ENCODE results near the gene PSENEN. TPM values are rescaled to one million over a fixed set of nuclear protein-coding genes. Genes with fewer than 3 reads are reported as not detected.

The PSENEN gene
- total and polyA plus RNA-seq, 2 donors from 2014 or later, result 84.0 to 185 TPM

DNA sequence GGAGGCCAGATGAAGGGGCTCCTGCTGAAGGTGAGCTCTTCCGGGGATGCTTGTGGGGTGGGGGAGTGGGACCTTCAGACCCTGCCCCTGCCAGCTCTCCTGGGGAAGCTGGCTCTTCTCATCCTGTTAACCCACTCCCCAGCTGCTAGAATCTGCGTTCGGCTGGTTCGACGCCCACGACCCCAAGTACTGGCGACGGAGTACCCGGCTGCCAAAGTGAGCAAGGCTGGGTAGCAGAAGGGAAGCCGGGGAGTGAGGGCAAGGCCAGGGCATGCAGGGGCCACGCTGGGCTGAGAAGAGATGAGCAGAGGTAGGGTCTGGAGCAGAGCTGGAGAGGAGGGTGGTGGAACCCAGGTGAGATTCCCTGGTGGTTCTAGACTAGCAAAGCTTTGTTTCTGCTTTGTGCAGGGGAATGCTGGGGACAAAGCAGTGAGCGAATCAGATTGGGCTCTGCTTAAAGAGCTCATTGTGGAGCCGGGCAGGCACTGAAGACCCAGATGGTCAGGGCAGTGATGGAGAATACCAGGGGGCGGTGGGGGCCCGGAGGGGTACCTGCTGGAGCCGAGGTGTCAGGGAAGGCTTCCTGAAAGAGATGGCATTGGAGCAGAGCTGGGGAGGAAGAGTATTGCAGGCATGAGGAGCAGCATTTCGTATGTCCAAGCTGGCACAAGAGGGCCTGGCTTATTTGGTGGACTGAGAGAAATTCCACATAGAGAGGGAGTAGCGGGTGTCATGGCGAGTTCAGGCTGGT, 17.3 kb upstream of the PSENEN start:
- H3K9ac ChIP-seq (ENCODE audit: low read length in 3 of 3), result no peak overlapping the region
- TF ChIP-seq, protein P1, sequence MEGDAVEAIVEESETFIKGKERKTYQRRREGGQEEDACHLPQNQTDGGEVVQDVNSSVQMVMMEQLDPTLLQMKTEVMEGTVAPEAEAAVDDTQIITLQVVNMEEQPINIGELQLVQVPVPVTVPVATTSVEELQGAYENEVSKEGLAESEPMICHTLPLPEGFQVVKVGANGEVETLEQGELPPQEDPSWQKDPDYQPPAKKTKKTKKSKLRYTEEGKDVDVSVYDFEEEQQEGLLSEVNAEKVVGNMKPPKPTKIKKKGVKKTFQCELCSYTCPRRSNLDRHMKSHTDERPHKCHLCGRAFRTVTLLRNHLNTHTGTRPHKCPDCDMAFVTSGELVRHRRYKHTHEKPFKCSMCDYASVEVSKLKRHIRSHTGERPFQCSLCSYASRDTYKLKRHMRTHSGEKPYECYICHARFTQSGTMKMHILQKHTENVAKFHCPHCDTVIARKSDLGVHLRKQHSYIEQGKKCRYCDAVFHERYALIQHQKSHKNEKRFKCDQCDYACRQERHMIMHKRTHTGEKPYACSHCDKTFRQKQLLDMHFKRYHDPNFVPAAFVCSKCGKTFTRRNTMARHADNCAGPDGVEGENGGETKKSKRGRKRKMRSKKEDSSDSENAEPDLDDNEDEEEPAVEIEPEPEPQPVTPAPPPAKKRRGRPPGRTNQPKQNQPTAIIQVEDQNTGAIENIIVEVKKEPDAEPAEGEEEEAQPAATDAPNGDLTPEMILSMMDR (IDR thresholded peaks at IDR 0.05; ENCODE audit: borderline replicate concordance, extremely low read depth, insufficient read depth), result no peak
- no peaks in the 10 kb centered on the region for H3K27me3 ChIP-seq (ENCODE audit: control insufficient read depth, insufficient read depth, low read length)
- peaks cover 5 to 89% (median 53%) of the 10 kb centered on the region in 3 donors for H3K36me3 ChIP-seq (ENCODE audit: control insufficient read depth in 2 of 3, insufficient read depth in 3 of 3, low read length in 3 of 3)
- no peak overlapping the region for H3K4me3 ChIP-seq (ENCODE audit: low read length in 3 of 3)
- no peaks in the 10 kb centered on the region for H3K9me3 ChIP-seq (ENCODE audit: control insufficient read depth in 2 of 3, insufficient read depth in 1 of 3, low read length in 3 of 3)
- FAIRE-seq (no peak), DNase-seq (no peak)
- no peak overlapping the region for H3K27ac ChIP-seq (ENCODE audit: low read depth in 2 of 2, low read length in 2 of 2)
- no peaks in the 10 kb centered on the region for H3K4me1 ChIP-seq (ENCODE audit: control insufficient read depth in 2 of 3, insufficient read depth in 2 of 3, low read depth in 1 of 3, low read length in 3 of 3)
- intact Hi-C loops (cut with DNase I), result no loop called here

DNA sequence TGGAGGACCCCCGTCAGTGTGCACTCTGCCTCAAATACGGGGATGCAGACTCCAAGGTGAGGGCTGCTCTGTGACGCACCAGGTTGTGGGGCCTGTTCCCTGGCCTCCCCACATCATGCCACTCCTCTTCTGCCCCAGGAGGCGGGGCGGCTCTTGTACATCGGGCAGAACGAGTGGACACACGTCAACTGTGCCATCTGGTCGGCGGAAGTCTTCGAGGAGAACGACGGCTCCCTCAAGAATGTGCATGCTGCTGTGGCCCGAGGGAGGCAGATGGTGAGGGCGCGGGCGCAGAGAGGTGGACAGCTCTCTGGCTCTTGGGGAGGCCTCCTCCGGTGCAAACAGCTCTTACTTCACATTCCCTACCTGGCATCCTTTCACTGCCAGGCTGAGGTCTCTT, 16.4 kb upstream of the PSENEN start:
- no peak for FAIRE-seq
- Histone ChIP-seq H3K27ac (ENCODE audit: low read depth in 2 of 2, low read length in 2 of 2) (no peak overlapping the region), H3K4me3 (ENCODE audit: low read length in 3 of 3) (no peak overlapping the region), H3K4me1 (ENCODE audit: control insufficient read depth in 2 of 3, insufficient read depth in 2 of 3, low read depth in 1 of 3, low read length in 3 of 3) (no peaks in the 10 kb centered on the region), H3K9ac (ENCODE audit: low read length in 3 of 3) (no peak overlapping the region), H3K36me3 (ENCODE audit: control insufficient read depth in 2 of 3, insufficient read depth in 3 of 3, low read length in 3 of 3) (peaks cover 5 to 85% (median 50%) of the 10 kb centered on the region in 3 donors), H3K27me3 (ENCODE audit: control insufficient read depth, insufficient read depth, low read length) (no peaks in the 10 kb centered on the region), H3K9me3 (ENCODE audit: control insufficient read depth in 2 of 3, insufficient read depth in 1 of 3, low read length in 3 of 3) (no peaks in the 10 kb centered on the region)
- intact Hi-C loops (cut with DNase I), result no loop called here
- TF ChIP-seq, protein P1 (IDR thresholded peaks at IDR 0.05; ENCODE audit: borderline replicate concordance, extremely low read depth, insufficient read depth), result no peak
- no peak for DNase-seq

DNA sequence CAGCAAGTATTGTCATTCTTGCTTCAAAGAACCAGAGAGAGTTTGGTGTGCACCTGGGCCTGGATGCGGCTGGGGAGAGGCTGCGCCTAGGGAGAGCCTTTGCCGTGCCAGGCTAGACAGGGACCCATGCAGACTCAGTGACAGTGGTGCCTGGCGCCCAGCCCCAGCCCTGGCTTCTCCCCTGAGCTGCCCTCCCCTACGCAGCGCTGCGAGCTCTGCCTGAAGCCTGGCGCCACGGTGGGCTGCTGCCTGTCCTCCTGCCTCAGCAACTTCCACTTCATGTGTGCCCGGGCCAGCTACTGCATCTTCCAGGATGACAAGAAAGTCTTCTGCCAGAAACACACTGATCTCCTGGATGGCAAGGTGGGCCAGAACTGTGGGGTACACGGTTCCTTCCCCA, 15.7 kb upstream of the PSENEN start:
- DNase-seq, result no peak
- intact Hi-C loops (cut with DNase I), result no loop called here
- Histone ChIP-seq H3K9me3 (ENCODE audit: control insufficient read depth in 2 of 3, insufficient read depth in 1 of 3, low read length in 3 of 3) (no peaks in the 10 kb centered on the region), H3K27me3 (ENCODE audit: control insufficient read depth, insufficient read depth, low read length) (no peaks in the 10 kb centered on the region), H3K27ac (ENCODE audit: low read depth in 2 of 2, low read length in 2 of 2) (no peak overlapping the region), H3K9ac (ENCODE audit: low read length in 3 of 3) (no peak overlapping the region), H3K36me3 (ENCODE audit: control insufficient read depth in 2 of 3, insufficient read depth in 3 of 3, low read length in 3 of 3) (peaks cover 5 to 80% (median 46%) of the 10 kb centered on the region in 3 donors), H3K4me3 (ENCODE audit: low read length in 3 of 3) (no peak overlapping the region), H3K4me1 (ENCODE audit: control insufficient read depth in 2 of 3, insufficient read depth in 2 of 3, low read depth in 1 of 3, low read length in 3 of 3) (no peaks in the 10 kb centered on the region)
- no peak for FAIRE-seq
- TF ChIP-seq, protein P1 (IDR thresholded peaks at IDR 0.05; ENCODE audit: borderline replicate concordance, extremely low read depth, insufficient read depth), result no peak
